Mesendoderm (in vitro differentiated cells): ENCODE data around the gene FGF19.
"Not testable (repeated sequence)": the region's sequence is repeated elsewhere in the genome, so short reads cannot be mapped to it uniquely, and the experiment has no call there.

Source experiments
- DNase-seq: peaks from one replicate; pipeline ENCODE4 v3.0.0; 2013
- H2AK5ac ChIP-seq: 2 replicates; pipeline ENCODE4 v1.6.1; 2013; ENCODE audit warnings: low read length, inconsistent platforms
- H2BK120ac ChIP-seq: 2 replicates; pipeline ENCODE4 v1.6.1; 2013; ENCODE audit warnings: low read depth, mild to moderate bottlenecking, low read length, moderate library complexity, mixed read lengths
- H2BK15ac ChIP-seq: replicated peaks from 2 replicates; pipeline ENCODE4 v1.6.1; 2013; ENCODE audit warnings: low read depth, mild to moderate bottlenecking, moderate library complexity
- H2BK5ac ChIP-seq: 2 replicates; pipeline ENCODE4 v1.6.1; 2013; ENCODE audit warnings: low read length, inconsistent platforms
- H3K18ac ChIP-seq: 2 replicates; pipeline ENCODE4 v1.6.1; 2013; ENCODE audit warnings: mild to moderate bottlenecking, low read length, mixed read lengths
- H3K23ac ChIP-seq: one replicate; pipeline ENCODE4 v1.6.1; 2013; ENCODE audit warnings: low read length
- H3K27ac ChIP-seq: 2 replicates; pipeline ENCODE4 v1.5.1; 2013; ENCODE audit warnings: low read depth, mild to moderate bottlenecking, inconsistent platforms, low read length, moderate library complexity
- H3K27me3 ChIP-seq: 2 replicates; pipeline ENCODE4 v1.6.1; 2013; ENCODE audit warnings: low read length, control low read depth, mild to moderate bottlenecking, inconsistent platforms; ENCODE audit not compliant: insufficient read depth, poor library complexity
- H3K36me3 ChIP-seq: 2 replicates; pipeline ENCODE4 v1.6.1; 2013; ENCODE audit warnings: low read length, inconsistent platforms; ENCODE audit not compliant: control insufficient read depth, insufficient read depth
- H3K4ac ChIP-seq: one replicate; pipeline ENCODE4 v1.6.1; 2013; ENCODE audit warnings: low read depth, mild to moderate bottlenecking, low read length, moderate library complexity
- H3K4me1 ChIP-seq: 2 replicates; pipeline ENCODE4 v1.6.1; 2013; ENCODE audit warnings: low read depth, low read length, inconsistent platforms; ENCODE audit not compliant: control insufficient read depth
- H3K4me2 ChIP-seq: 2 replicates; pipeline ENCODE4 v1.6.1; 2013; ENCODE audit warnings: low read length
- H3K4me3 ChIP-seq: 2 replicates; pipeline ENCODE4 v1.5.1; 2013; ENCODE audit warnings: mild to moderate bottlenecking, low read length
- H3K56ac ChIP-seq: one replicate; pipeline ENCODE4 v1.6.1; 2013; ENCODE audit warnings: low read length
- H3K79me1 ChIP-seq: 2 replicates; pipeline ENCODE4 v1.6.1; 2013; ENCODE audit warnings: low read length, inconsistent platforms
- H3K79me2 ChIP-seq: 2 replicates; pipeline ENCODE4 v1.6.1; 2013; ENCODE audit warnings: mild to moderate bottlenecking, low read length; ENCODE audit not compliant: control insufficient read depth, insufficient read depth
- H3K9ac ChIP-seq: 2 replicates; pipeline ENCODE4 v1.6.1; 2013; ENCODE audit warnings: low read length, inconsistent platforms
- H4K5ac ChIP-seq: one replicate; pipeline ENCODE4 v1.6.1; 2013; ENCODE audit warnings: low read length
- H4K8ac ChIP-seq: one replicate; pipeline ENCODE4 v1.6.1; 2013; ENCODE audit warnings: low read depth, mild to moderate bottlenecking, control low read depth, low read length, moderate library complexity
- WGBS: extraction: QIAGEN DNeasy Blood & Tissue Kit; methylation state at CpG from one replicate; pipeline ENCODE4 v1.1.7; 2013; ENCODE audit warnings: low lambda C conversion rate, missing lambda C conversion rate; ENCODE audit not compliant: insufficient coverage; ENCODE audit errors: extremely low coverage; 5-methylcytosine and 5-hydroxymethylcytosine counted together

The FGF19 gene

GRCh38 chr11:69697861-69698260, 6.0 kb downstream of the FGF19 start:
- Histone ChIP-seq H4K5ac (no peak overlapping the region), H3K4me2 (no peak overlapping the region), H3K4ac (no peak overlapping the region), H2BK15ac (no peak overlapping the region), H3K56ac (no peak overlapping the region), H2AK5ac (no peak overlapping the region), H2BK5ac (no peak overlapping the region), H3K18ac (no peak overlapping the region), H3K4me3 (no peak overlapping the region), H3K36me3 (no peaks in the 10 kb centered on the region), H3K79me1 (no peaks in the 10 kb centered on the region), H2BK120ac (no peak overlapping the region), H3K27me3 (no peaks in the 10 kb centered on the region), H3K27ac (no peak overlapping the region), H3K79me2 (no peaks in the 10 kb centered on the region), H4K8ac (no peak overlapping the region), H3K9ac (no peak overlapping the region), H3K23ac (no peak overlapping the region), H3K4me1 (no peaks in the 10 kb centered on the region)
- WGBS: 100% methylated on average over 1 of the region's 10 CpGs
- no peak for DNase-seq

- no peak overlapping the region for H3K18ac ChIP-seq
- H4K8ac ChIP-seq: no peak overlapping the region
- no peak overlapping the region for H3K9ac ChIP-seq
- no peak overlapping the region for H3K23ac ChIP-seq
- H3K4me3 ChIP-seq: no peak overlapping the region
- H3K36me3 ChIP-seq: no peaks in the 10 kb centered on the region
- no peak overlapping the region for H3K56ac ChIP-seq
- no peak overlapping the region for H2BK15ac ChIP-seq
- H3K79me1 ChIP-seq: no peaks in the 10 kb centered on the region
- no peaks in the 10 kb centered on the region for H3K27me3 ChIP-seq
- H3K79me2 ChIP-seq: no peaks in the 10 kb centered on the region
- H3K4me1 ChIP-seq: no peaks in the 10 kb centered on the region
- no peak overlapping the region for H4K5ac ChIP-seq
- no peak overlapping the region for H2BK5ac ChIP-seq
- H2AK5ac ChIP-seq: no peak overlapping the region
- H3K4me2 ChIP-seq: no peak overlapping the region
- no peak for DNase-seq
- H2BK120ac ChIP-seq: no peak overlapping the region
- WGBS: no CpG with 5 or more reads among the region's 8 CpGs
- no peak overlapping the region for H3K27ac ChIP-seq
- no peak overlapping the region for H3K4ac ChIP-seq
These were observed 6.4 kb downstream of the FGF19 start for GRCh38 chr11:69697469-69697843.

- Histone ChIP-seq H3K4me2 (no peak overlapping the region), H3K4me3 (no peak overlapping the region), H3K18ac (no peak overlapping the region), H3K27me3 (no peaks in the 10 kb centered on the region), H3K23ac (no peak overlapping the region), H2BK5ac (no peak overlapping the region), H3K27ac (no peak overlapping the region), H2BK120ac (no peak overlapping the region), H4K8ac (no peak overlapping the region), H2BK15ac (no peak overlapping the region), H2AK5ac (no peak overlapping the region), H3K4me1 (no peaks in the 10 kb centered on the region), H3K79me1 (no peaks in the 10 kb centered on the region), H3K4ac (no peak overlapping the region), H3K36me3 (no peaks in the 10 kb centered on the region), H3K79me2 (no peaks in the 10 kb centered on the region), H3K56ac (no peak overlapping the region), H4K5ac (no peak overlapping the region), H3K9ac (no peak overlapping the region)
- WGBS: no CpG with 5 or more reads among the region's 15 CpGs
- DNase-seq: no peak
These were observed 6.9 kb downstream of the FGF19 start for GRCh38 chr11:69696749-69697468.

GRCh38 chr11:69695995-69696394, 7.8 kb downstream of the FGF19 start:
- not testable (repeated sequence) for H2BK120ac ChIP-seq, H3K27me3 ChIP-seq, H2BK15ac ChIP-seq, H3K23ac ChIP-seq, H2BK5ac ChIP-seq, H4K8ac ChIP-seq, H3K4me1 ChIP-seq, DNase-seq, H3K4ac ChIP-seq, H3K56ac ChIP-seq, H4K5ac ChIP-seq, H3K4me2 ChIP-seq, H3K18ac ChIP-seq, H2AK5ac ChIP-seq, H3K4me3 ChIP-seq, H3K27ac ChIP-seq, H3K79me2 ChIP-seq, H3K9ac ChIP-seq, H3K79me1 ChIP-seq, H3K36me3 ChIP-seq
- no CpG with 5 or more reads among the region's 6 CpGs for WGBS

- Histone ChIP-seq H2BK5ac (no peak overlapping the region), H3K56ac (no peak overlapping the region), H2BK15ac (no peak overlapping the region), H3K18ac (no peak overlapping the region), H3K27me3 (no peaks in the 10 kb centered on the region), H3K4me1 (no peaks in the 10 kb centered on the region), H3K23ac (no peak overlapping the region), H3K4me2 (no peak overlapping the region), H3K9ac (no peak overlapping the region), H3K27ac (no peak overlapping the region), H3K4ac (no peak overlapping the region), H4K8ac (no peak overlapping the region), H3K4me3 (no peak overlapping the region), H4K5ac (no peak overlapping the region), H3K79me2 (no peaks in the 10 kb centered on the region), H3K79me1 (no peaks in the 10 kb centered on the region), H2AK5ac (no peak overlapping the region), H3K36me3 (no peaks in the 10 kb centered on the region), H2BK120ac (no peak overlapping the region)
- DNase-seq: no peak
- WGBS: no CpG with 5 or more reads among the region's 7 CpGs
These were observed 8.2 kb downstream of the FGF19 start for GRCh38 chr11:69695581-69695980.

GRCh38 chr11:69694781-69695180, 9.0 kb downstream of the FGF19 start:
- H3K4ac ChIP-seq: no peak overlapping the region
- H3K4me1 ChIP-seq: no peaks in the 10 kb centered on the region
- no peaks in the 10 kb centered on the region for H3K27me3 ChIP-seq
- H2BK120ac ChIP-seq: no peak overlapping the region
- no peak overlapping the region for H3K27ac ChIP-seq
- no peak overlapping the region for H3K56ac ChIP-seq
- no peak overlapping the region for H4K5ac ChIP-seq
- H3K79me1 ChIP-seq: no peaks in the 10 kb centered on the region
- no peak for DNase-seq
- H3K18ac ChIP-seq: no peak overlapping the region
- no peak overlapping the region for H4K8ac ChIP-seq
- H3K79me2 ChIP-seq: no peaks in the 10 kb centered on the region
- WGBS: no CpG with 5 or more reads among the region's 10 CpGs
- no peaks in the 10 kb centered on the region for H3K36me3 ChIP-seq
- H2BK5ac ChIP-seq: no peak overlapping the region
- no peak overlapping the region for H3K4me2 ChIP-seq
- H2BK15ac ChIP-seq: no peak overlapping the region
- no peak overlapping the region for H3K4me3 ChIP-seq
- no peak overlapping the region for H3K9ac ChIP-seq
- no peak overlapping the region for H2AK5ac ChIP-seq
- H3K23ac ChIP-seq: no peak overlapping the region
